ENCODE measurements around the gene IMMP2L.
"Not testable (repeated sequence)": the region's sequence is repeated elsewhere in the genome, so short reads cannot be mapped to it uniquely, and the experiment has no call there.

IMMP2L gene

DNA sequence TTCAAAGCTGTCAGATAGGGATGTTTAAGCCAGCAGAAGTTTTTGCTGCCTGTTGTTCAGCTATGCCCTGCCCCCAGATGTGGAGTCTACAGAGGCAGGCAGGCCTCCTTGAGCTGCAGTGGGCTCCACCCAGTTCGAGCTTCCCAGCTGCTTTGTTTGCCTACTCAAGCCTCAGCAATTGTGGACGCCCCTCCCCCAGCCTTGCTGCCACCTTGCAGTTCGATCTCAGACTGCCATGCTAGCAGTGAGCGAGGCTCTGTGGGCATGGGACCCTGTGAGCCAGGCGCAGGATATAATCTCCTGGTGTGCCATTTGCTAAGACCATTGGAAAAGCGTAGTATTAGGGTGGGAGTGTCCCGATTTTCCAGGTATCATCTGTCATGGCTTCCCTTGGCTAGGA is 901.7 kb downstream of the IMMP2L start:
- DNase-seq = not testable (repeated sequence)

- no peak for DNase-seq
Measured at GRCh38 chr7:110650328-110650727, 912.0 kb downstream of the IMMP2L start.

DNA sequence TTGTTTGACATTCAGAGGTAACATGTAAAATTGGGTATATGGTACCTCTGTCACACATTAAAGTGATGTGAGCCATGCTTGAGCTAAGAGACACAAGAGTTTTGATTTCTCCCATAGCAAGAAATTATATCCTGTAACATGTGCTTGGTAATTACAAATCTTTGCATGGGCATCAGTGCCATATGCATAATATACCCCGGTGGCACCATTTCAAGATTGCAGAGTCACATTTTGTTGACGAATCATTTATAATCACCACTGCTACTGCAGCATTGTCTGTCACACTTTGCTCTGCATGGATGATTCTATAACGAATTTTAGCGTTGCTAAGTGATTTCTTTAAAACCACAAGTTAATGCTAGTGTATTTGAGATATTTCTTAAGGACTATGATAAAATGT is 915.0 kb downstream of the IMMP2L start:
- DNase-seq = no peak

DNA sequence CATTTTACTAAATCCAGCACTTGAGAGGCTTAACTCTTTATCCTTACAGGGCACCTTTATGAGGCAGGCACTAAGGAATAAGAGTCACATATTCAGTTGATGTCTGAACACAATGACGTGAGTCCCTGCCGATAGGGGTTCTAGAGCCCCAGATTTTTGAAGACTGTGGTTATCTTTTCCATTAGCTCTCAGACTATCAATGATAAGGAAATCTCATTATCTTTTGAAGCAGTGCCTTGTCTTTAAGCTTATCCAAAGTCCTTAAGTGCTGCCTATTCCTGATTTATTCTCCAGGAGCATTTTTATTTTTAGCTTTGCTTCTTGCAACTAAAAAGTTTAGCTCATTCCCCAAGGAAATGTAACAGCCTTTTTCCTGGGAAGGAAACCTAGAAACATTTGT is 915.5 kb downstream of the IMMP2L start:
- no peak for DNase-seq

GRCh38 chr7:110645616-110646015 is 916.7 kb downstream of the IMMP2L start:
- no peak for DNase-seq

- no peak for DNase-seq
Measured at GRCh38 chr7:110645060-110645459, 917.2 kb downstream of the IMMP2L start.

GRCh38 chr7:110637252-110637651 is 925.0 kb downstream of the IMMP2L start:
- no peak for DNase-seq

GRCh38 chr7:110633313-110633712 is 929.0 kb downstream of the IMMP2L start:
- DNase-seq = no peak

DNA sequence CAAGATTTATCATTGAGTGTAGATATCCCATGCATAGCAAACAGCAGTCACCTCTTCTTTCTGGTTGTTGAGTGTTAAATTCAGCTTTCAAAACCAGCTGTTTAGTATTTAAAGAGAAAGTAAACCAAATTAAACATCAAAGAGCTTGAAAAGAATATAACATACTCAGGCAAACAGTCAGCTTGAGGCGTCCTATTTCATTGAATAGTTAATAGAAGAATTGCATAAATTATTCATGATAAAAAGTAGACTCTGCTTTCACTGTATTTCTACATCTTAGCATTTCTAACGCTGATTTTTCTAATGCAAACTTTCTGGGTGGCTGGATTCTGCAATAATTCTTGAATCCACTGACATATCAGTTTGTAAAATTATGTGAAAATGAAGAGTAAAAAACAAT is 935.9 kb downstream of the IMMP2L start:
- DNase-seq = no peak

DNA sequence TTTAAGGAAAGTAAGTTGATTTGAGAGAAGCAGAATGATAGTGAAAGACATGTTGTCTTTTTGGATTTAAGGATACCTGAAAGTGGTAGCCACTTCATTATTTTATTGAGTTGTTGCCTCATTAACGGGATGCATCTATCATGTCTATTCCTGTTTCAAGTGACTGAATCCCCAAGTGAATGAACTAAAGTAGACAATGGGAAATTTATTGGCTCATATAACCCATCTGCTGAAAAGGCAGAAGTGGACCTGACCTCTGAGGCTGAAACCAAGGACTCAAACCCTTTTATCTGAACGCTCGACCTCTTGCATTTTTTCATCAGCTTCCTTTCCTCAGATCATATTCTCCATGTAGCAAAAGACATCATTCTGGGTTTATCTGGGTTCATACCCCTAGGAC is 937.0 kb downstream of the IMMP2L start:
- no peak for DNase-seq

DNA sequence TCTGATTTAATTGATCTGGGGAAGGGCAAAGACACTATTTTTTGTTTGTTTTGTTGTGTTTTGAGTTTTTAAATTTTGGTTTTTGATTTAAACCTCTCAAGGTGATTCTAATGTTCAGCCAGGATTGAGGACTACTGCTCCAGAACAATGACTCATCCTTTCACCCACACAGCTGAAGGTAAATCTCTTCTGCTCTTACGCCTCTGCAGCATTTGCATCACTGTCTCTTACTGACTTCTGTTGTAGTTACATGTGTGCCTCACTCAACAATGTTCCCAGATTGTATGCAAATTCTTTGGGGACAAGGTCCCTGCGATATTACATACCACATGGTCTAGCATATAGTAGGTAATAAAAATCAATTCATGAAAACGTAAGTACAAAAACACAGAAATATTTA is 938.9 kb downstream of the IMMP2L start:
- DNase-seq = no peak

- DNase-seq = no peak
Measured at GRCh38 chr7:110621289-110621688, 941.0 kb downstream of the IMMP2L start.

DNA sequence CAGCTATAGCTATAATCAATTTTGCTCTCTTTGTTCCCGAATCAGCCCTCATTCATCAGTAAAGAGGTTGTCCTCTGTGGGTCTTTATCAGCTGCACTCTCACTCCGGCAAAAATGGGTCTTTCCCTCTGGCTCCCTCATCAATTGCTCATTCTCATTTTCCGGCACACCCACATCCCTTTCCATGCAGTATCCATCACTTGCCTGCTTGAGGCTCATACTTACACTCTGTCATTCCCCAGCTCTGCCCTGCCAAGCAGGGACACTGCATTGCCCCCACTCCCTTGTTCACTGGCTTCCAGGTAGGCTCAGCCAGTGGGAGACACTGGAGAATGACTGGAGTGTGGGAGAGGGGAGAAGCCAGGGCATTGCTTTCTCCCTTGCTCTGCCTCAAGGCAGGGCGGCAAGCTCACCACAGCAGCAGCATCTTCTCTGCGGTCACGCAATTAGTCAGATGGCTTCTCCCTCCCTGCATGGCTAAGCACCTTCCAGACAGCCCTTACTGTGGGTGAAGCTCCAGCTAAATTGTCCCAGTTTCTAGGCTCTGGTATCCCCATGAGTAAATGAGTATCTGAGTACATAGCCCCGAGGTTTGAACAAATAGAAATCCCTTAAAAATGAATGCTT is 942.1 kb downstream of the IMMP2L start:
- DNase-seq = no peak

Measured in NCI-H2081 treated with DMSO at 0.1 percent for 48 hours (cell line).